ENCODE results near the gene FBXO28.

The FBXO28 gene

DNA sequence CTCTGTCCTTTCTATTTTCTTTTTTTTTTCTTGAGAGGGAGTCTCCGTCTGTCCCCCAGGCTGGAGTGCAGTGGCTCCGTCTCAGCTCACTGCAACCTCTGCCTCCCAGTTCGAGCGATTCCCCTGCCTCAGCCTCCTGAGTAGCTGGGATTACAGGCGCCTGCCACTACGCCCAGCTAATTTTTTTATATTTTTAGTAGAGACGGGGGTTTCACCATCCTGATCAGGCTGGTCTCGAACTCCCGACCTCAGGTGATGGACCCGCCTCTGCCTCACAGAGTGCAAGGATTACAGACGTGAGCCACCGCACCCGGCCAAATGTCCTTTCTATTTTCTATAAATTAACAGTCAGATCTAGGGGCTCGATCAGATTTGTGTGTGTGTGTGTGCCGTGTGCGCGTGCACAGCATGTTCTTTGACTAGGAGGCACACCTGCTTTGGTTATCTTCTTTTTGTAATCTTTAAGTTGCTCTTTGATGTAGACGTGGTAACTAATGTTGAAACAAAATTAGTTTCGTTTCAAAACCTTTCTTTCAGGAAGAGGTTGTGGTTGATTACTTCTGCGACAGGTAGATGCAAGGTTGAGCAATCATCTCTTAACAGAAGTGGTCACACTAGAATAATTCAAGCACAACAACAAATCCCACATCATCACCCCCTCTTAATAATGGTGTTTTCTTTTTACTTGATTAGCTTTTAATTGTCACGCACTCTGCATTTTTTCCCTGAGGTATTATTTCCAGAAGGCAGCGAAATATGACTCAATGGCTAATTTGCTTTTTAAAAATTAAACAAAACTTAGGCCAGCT, 68.3 kb downstream of the FBXO28 start:
- H3K27me3 Mint-ChIP-seq: no peaks in the 10 kb centered on the region
- peaks cover 45% of the 10 kb centered on the region for H3K4me1 Mint-ChIP-seq (ENCODE audit: low read depth)
- no peaks in the 10 kb centered on the region for H3K9me3 Mint-ChIP-seq
- H3K27ac Mint-ChIP-seq: peak overlapping the region; percentile 96
- H3K4me3 Mint-ChIP-seq: peak overlapping the region; percentile 87
- H3K36me3 Mint-ChIP-seq (ENCODE audit: low read depth): peaks cover 27% of the 10 kb centered on the region

DNA sequence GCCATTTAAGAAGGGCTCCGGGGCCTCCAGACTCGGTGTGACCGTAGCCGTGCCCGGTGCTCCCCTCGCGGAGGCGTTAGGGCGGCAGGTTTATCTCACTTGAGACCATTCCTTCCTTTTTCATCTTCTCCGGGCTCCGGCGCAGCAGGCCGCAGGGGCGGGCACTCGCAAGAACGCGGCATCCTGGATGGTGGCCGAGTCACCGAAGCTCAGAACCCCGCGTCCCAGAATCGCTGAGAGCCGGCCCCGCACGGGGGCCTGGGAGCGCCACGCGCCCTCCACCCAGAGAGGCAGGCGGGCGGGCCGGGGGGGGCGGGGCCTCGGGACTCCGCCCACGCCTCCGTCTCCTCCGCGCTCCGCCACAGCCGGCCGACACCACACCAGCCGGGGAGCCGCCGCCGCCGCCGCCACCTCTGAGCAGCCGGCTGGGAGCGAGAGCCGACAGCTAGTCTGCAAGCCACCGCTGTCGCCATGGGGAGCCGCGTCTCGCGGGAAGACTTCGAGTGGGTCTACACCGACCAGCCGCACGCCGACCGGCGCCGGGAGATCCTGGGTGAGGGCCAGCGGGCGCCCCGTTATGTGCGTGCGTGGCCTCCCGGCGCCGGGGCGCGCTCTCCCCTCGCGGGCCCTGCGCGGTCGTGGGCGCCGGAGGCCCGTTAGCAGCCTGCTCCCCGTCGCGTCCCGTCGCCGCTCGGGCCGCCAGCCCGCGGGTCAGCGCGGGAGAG, 69.1 kb downstream of the FBXO28 start, which contains the start of gene DEGS1:
Gene DEGS1 (plus strand): TSS at position 375 of the 725 bp plus-strand sequence. CDS start 97 bp downstream, at position 472.
- peaks cover 50% of the 10 kb centered on the region for H3K4me1 Mint-ChIP-seq (ENCODE audit: low read depth)
- no peaks in the 10 kb centered on the region for H3K27me3 Mint-ChIP-seq
- peak within 1 kb of the TSS; percentile 96 for H3K4me3 Mint-ChIP-seq
- H3K36me3 Mint-ChIP-seq (ENCODE audit: low read depth): peaks cover 27% of the 10 kb centered on the region
- H3K9me3 Mint-ChIP-seq: no peaks in the 10 kb centered on the region
- peak within 1 kb of the TSS; percentile 96 for H3K27ac Mint-ChIP-seq

DNA sequence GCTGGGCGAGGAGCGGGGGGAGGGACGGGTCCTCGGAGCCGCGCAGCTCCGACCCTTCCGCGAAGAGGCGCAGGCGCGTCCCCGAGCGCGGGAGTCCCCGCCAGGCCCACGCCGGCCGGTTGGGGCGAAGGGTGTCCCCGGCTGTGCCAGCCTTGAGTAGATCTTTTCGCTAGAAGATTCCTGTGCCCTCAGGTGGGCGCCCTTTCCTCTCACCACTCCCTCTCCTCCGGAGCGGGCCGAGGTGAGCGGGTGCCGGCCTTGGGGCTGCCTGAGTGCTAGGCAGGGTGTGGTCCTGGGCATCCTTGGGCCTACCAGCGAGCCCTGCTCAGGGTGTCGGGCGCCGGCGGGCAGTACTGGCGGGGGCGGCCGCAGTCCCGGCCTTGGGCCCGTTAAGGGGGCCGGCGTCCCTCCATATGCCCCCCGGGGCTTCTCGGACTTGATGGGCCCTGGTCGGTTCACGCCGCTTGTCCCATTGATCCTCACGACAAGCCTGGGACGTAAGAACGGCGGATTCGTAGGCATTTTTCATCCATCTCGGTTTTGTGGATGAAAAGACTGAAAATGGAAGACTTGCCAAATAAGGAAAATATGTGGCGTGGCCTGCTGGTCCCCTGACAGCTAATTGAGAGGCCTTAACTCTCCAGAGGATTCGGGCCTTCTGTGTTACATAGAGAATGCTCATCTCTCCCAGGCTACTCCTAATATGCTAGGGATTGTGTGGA, 69.8 kb downstream of the FBXO28 start:
- H3K36me3 Mint-ChIP-seq (ENCODE audit: low read depth): peaks cover 31% of the 10 kb centered on the region
- peak overlapping the region; percentile 96 for H3K4me3 Mint-ChIP-seq
- peak overlapping the region; percentile 96 for H3K27ac Mint-ChIP-seq
- H3K9me3 Mint-ChIP-seq: no peaks in the 10 kb centered on the region
- peaks cover 56% of the 10 kb centered on the region for H3K4me1 Mint-ChIP-seq (ENCODE audit: low read depth)
- no peaks in the 10 kb centered on the region for H3K27me3 Mint-ChIP-seq

DNA sequence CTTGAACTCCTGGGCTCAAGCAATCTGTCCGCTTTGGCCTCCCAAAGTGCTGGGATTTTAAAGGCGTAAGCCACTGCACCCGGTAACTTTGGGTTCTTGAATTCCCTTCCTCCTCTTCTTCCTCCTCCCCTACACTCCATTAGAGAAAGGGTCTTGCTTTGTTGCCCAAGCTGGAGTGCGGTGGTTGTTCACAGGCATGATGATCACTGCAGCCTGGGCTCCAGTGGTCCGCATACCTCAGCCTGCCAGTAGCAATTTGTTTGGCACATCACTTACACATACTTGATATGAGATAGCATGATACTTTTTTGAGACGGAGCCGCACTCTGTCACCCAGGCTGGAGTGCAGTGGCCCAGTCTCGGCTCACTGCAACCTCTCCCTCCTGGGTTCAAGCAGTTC, 71.3 kb downstream of the FBXO28 start:
- H3K9me3 Mint-ChIP-seq: no peaks in the 10 kb centered on the region
- peaks cover 39% of the 10 kb centered on the region for H3K36me3 Mint-ChIP-seq (ENCODE audit: low read depth)
- H3K4me1 Mint-ChIP-seq (ENCODE audit: low read depth): peaks cover 67% of the 10 kb centered on the region
- no peaks in the 10 kb centered on the region for H3K27me3 Mint-ChIP-seq
- H3K4me3 Mint-ChIP-seq: peak overlapping the region; percentile 96
- H3K27ac Mint-ChIP-seq: peak overlapping the region; percentile 96

DNA sequence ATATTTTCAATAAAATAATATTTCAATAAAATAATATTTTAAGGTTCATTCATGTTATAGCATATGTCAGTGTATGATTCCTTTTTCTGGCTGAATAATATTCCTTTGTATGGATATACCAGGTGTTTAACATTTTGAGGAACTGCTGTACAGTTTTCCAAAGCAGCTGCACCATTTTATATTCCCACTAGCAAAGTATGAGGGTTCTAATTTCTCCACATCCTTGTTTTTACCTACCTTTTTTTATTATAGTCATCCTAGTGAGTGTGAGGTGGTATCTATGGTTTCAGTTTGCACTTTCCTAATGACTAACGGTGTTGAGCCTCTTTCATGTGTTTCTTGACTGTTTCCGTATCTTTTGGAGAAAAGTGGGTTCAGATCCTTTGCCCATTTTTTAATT, 74.4 kb downstream of the FBXO28 start:
- no peaks in the 10 kb centered on the region for H3K9me3 Mint-ChIP-seq
- H3K36me3 Mint-ChIP-seq (ENCODE audit: low read depth): peaks cover 54% of the 10 kb centered on the region
- H3K27ac Mint-ChIP-seq: peak overlapping the region; percentile 83
- H3K4me1 Mint-ChIP-seq (ENCODE audit: low read depth): peaks cover 61% of the 10 kb centered on the region
- no peaks in the 10 kb centered on the region for H3K27me3 Mint-ChIP-seq
- peak overlapping the region; percentile 61 for H3K4me3 Mint-ChIP-seq

DNA sequence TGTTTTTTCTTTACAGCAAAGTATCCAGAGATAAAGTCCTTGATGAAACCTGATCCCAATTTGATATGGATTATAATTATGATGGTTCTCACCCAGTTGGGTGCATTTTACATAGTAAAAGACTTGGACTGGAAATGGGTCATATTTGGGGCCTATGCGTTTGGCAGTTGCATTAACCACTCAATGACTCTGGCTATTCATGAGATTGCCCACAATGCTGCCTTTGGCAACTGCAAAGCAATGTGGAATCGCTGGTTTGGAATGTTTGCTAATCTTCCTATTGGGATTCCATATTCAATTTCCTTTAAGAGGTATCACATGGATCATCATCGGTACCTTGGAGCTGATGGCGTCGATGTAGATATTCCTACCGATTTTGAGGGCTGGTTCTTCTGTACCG, 75.7 kb downstream of the FBXO28 start:
- no peaks in the 10 kb centered on the region for H3K9me3 Mint-ChIP-seq
- peaks cover 58% of the 10 kb centered on the region for H3K36me3 Mint-ChIP-seq (ENCODE audit: low read depth)

DNA sequence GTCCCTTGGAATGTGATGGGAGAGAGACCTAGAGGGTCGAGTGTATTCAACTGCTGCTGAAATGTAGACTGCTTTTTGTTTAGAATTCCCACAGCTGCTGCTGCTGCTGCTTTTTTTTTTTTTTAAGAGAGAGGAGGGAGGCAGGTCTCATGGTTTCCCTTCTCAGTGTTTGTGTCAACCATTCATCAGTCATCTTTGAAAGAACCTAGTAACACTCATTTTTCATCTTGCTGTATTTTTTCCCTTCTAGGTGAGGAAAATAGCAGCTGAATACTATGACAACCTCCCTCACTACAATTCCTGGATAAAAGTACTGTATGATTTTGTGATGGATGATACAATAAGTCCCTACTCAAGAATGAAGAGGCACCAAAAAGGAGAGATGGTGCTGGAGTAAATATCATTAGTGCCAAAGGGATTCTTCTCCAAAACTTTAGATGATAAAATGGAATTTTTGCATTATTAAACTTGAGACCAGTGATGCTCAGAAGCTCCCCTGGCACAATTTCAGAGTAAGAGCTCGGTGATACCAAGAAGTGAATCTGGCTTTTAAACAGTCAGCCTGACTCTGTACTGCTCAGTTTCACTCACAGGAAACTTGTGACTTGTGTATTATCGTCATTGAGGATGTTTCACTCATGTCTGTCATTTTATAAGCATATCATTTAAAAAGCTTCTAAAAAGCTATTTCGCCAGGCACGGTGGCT, 78.3 kb downstream of the FBXO28 start:
- H3K9me3 Mint-ChIP-seq: no peaks in the 10 kb centered on the region
- peak overlapping the region; percentile 67 for H3K27ac Mint-ChIP-seq
- H3K4me3 Mint-ChIP-seq: no peak overlapping the region
- no peaks in the 10 kb centered on the region for H3K27me3 Mint-ChIP-seq
- H3K4me1 Mint-ChIP-seq (ENCODE audit: low read depth): peaks cover 40% of the 10 kb centered on the region
- peaks cover 45% of the 10 kb centered on the region for H3K36me3 Mint-ChIP-seq (ENCODE audit: low read depth)

More for the DNA sequence above, 75.7 kb downstream of the FBXO28 start:
- Mint-ChIP-seq H3K4me1 (ENCODE audit: low read depth) (peaks cover 57% of the 10 kb centered on the region), H3K27ac (no peak overlapping the region), H3K27me3 (no peaks in the 10 kb centered on the region), H3K4me3 (no peak overlapping the region)

DNA sequence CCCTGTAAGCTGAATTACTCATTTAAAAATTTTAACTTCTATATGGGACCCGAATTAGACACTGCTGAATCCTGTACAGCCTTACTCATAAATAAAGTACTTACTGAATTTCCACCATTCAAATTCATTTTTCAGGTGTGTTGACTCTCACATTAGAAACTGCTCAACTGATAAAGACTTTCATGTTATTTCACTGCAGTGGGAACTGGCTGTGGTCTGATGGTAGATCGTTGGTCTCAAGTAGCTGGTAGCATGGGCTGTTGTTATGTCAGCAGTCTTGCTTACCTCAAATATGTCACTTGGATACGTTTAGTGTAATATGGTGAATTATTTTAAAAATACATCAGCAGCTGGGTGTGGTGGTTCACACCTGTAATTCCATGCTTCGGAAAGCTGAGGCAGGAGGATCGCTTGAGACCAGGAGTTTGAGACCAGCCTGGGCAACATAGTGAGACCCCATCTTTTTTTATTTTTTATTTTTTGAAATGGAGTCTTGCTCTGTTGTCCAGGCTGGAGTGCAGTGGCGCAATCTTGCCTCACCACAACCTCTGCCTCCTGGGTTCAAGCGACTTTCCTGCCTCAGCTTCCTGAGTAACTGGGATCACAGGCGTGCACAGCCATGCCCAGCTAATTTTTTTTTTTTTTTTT, 79.5 kb downstream of the FBXO28 start:
- no peaks in the 10 kb centered on the region for H3K27me3 Mint-ChIP-seq
- H3K4me3 Mint-ChIP-seq: no peak overlapping the region
- H3K36me3 Mint-ChIP-seq (ENCODE audit: low read depth): peaks cover 44% of the 10 kb centered on the region
- no peaks in the 10 kb centered on the region for H3K9me3 Mint-ChIP-seq
- peaks cover 31% of the 10 kb centered on the region for H3K4me1 Mint-ChIP-seq (ENCODE audit: low read depth)
- H3K27ac Mint-ChIP-seq: no peak overlapping the region

DNA sequence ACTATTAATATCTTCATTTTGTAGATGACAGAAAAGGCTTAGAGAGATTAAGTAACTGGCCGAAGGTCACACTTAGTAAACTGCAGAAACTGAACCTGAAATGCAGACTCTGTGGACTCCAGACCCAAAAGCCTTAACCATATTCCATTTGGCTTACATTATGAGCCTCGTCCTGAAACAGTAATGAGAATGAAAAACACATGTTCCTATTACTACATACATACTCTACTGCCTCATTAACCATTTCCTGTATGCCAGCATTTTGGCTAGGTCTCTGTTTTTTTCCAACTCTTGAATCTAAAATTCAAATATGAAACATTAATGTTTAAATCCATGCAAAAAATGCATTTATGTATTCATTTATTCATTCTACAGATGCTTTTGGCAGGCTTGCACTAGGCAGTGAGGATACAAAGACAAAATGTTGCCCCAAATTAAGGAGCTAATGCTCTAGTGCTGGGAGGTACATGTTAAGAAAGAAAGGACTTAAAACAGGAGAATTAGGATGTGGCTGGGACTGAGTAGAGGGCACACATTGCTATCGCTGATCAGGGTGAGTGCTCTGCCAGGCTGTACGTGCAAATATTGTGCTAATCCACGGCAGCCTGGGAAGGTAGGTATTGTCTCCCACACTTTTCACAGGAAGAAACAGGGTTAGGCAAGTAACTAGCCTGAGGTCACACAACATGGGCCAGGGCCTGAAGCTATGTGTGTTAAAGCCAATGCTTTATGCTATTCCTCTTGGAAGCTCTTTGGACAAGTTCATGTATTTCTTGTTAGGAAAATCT, 83.1 kb downstream of the FBXO28 start:
- peaks cover 27% of the 10 kb centered on the region for H3K36me3 Mint-ChIP-seq (ENCODE audit: low read depth)
- H3K27ac Mint-ChIP-seq: no peak overlapping the region
- peaks cover 15% of the 10 kb centered on the region for H3K4me1 Mint-ChIP-seq (ENCODE audit: low read depth)
- H3K27me3 Mint-ChIP-seq: no peaks in the 10 kb centered on the region
- no peaks in the 10 kb centered on the region for H3K9me3 Mint-ChIP-seq
- H3K4me3 Mint-ChIP-seq: no peak overlapping the region

DNA sequence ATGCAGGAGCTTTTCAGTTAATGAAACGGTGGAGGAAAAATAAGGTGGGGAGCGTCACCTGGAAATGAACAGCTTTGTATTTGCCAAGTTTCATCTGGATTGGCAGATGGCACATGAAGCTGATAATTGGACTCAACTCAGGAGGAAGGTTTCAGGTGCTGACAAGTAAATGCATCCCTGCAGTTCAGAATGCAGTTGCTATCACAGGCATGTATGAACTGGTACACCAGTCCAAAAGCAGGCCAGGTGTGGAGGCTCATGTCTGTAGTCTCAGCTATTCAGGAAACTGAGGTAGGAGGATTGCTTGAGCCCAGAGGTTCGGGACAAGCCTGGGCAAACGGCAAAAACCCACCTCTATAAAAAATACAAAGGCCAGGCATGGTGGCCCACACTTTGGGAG, 84.7 kb downstream of the FBXO28 start:
- Mint-ChIP-seq H3K27me3 (no peaks in the 10 kb centered on the region), H3K36me3 (ENCODE audit: low read depth) (peaks cover 16% of the 10 kb centered on the region), H3K9me3 (no peaks in the 10 kb centered on the region), H3K4me1 (ENCODE audit: low read depth) (peaks cover 16% of the 10 kb centered on the region), H3K4me3 (no peak overlapping the region), H3K27ac (no peak overlapping the region)

DNA sequence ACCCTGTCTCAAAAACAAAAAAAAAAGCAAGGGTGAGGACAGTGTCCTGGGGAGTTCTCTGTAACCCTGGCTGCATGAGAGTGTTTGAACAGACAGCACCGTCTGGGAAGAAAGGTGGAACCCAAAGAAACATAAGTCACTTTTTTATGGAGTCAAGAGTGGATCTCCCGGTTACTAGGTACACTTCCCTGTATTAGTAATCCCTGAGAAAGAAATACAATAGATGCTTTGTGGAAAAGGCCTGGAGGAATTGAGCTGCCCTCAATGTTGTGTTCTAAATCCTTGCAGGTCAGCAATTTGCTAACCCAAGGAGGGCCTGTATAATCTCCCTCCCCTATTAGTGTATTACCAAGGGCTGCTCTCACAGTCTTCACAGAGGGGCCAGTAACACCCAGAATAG, 85.8 kb downstream of the FBXO28 start:
- peaks cover 23% of the 10 kb centered on the region for H3K4me1 Mint-ChIP-seq (ENCODE audit: low read depth)
- H3K27ac Mint-ChIP-seq: no peak overlapping the region
- peaks cover 9% of the 10 kb centered on the region for H3K36me3 Mint-ChIP-seq (ENCODE audit: low read depth)
- H3K9me3 Mint-ChIP-seq: no peaks in the 10 kb centered on the region
- no peak overlapping the region for H3K4me3 Mint-ChIP-seq
- H3K27me3 Mint-ChIP-seq: no peaks in the 10 kb centered on the region

DNA sequence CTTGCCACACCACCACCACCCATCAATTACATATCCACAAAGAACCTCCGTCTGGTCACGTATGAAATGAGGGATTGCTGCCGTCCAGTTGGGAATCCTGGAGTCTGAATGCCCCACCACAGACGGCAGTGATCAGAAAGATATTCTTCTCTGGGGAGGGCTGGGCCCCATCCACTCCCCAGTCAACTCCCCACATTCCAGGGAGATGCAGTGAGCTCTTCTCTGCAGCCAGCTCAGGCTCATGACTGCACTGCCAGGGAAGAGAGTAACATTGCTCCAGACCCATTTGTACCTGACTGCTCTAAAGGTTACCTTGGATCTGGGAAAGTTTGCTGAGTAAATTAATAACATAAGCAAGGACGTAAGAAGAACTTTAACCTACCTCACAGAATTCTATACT, 87.5 kb downstream of the FBXO28 start:
- Mint-ChIP-seq H3K27me3 (no peaks in the 10 kb centered on the region), H3K4me1 (ENCODE audit: low read depth) (peaks cover 28% of the 10 kb centered on the region), H3K9me3 (no peaks in the 10 kb centered on the region), H3K27ac (no peak overlapping the region), H3K36me3 (ENCODE audit: low read depth) (no peaks in the 10 kb centered on the region), H3K4me3 (no peak overlapping the region)

DNA sequence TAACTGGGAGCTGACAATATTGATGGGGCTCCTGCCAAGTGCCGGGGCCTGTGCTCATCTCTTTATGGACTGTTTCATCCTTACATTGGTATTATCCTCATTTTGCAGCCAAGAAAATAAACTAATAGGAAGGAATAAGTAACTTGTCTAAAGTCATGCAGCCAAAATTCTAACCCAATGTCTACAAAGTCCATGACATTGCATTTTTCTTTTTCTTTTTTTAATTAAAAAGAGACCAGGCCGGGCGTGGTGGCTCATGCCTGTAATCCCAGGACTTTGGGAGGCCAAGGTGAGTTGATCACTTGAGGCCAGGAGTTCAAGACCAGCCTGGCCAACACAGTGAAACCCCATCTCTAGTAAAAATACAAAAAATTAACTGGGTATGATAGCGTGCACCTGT, 87.9 kb downstream of the FBXO28 start:
- Mint-ChIP-seq H3K36me3 (ENCODE audit: low read depth) (no peaks in the 10 kb centered on the region), H3K4me1 (ENCODE audit: low read depth) (peaks cover 28% of the 10 kb centered on the region), H3K9me3 (no peaks in the 10 kb centered on the region), H3K4me3 (no peak overlapping the region), H3K27ac (no peak overlapping the region), H3K27me3 (no peaks in the 10 kb centered on the region)
